Measurements from ENCODE around the gene ACTR1A.
A peak's percentile ranks its signal among the peaks of the same experiment; 100 is the strongest.
"Not testable (repeated sequence)": the region's sequence is repeated elsewhere in the genome, so short reads cannot be mapped to it uniquely, and the experiment has no call there.

The ACTR1A gene

GRCh38 chr10:102460836-102461186 is 41.7 kb downstream of the ACTR1A start:
- H3K27ac ChIP-seq: no peak overlapping the region
- H3K36me3 ChIP-seq (ENCODE audit: insufficient read depth, low read length): no peaks in the 10 kb centered on the region
- no peak overlapping the region for H3K9ac ChIP-seq (ENCODE audit: insufficient read length)
- no peaks in the 10 kb centered on the region for H3K9me3 ChIP-seq (ENCODE audit: low read depth, low read length)
- H3K4me3 ChIP-seq: peak overlapping the region; percentile 80
- TF ChIP-seq EZH2 (IDR thresholded peaks at IDR 0.05) (no peak), POLR2AphosphoS5 (IDR thresholded peaks at IDR 0.05; ENCODE audit: borderline replicate concordance, low read depth, low read length) (no peak), FOXP2 (optimal IDR thresholded peaks at IDR 0.05; ENCODE audit: control extremely low read depth, extremely low read length, insufficient read depth) (no peak)
- no peak for DNase-seq (ENCODE audit: low read depth, low spot score)

- no peak overlapping the region for H3K4me3 ChIP-seq
- H3K27ac ChIP-seq: no peak overlapping the region
- no peak for DNase-seq (ENCODE audit: low read depth, low spot score)
- no peaks in the 10 kb centered on the region for H3K9me3 ChIP-seq (ENCODE audit: low read depth, low read length)
- TF ChIP-seq POLR2AphosphoS5 (IDR thresholded peaks at IDR 0.05; ENCODE audit: borderline replicate concordance, low read depth, low read length) (no peak), FOXP2 (optimal IDR thresholded peaks at IDR 0.05; ENCODE audit: control extremely low read depth, extremely low read length, insufficient read depth) (no peak), EZH2 (IDR thresholded peaks at IDR 0.05) (no peak)
- no peak overlapping the region for H3K9ac ChIP-seq (ENCODE audit: insufficient read length)
- H3K36me3 ChIP-seq (ENCODE audit: insufficient read depth, low read length): no peaks in the 10 kb centered on the region
Observed at GRCh38 chr10:102458656-102459055, 43.9 kb downstream of the ACTR1A start.

- Histone ChIP-seq H3K27ac (no peak overlapping the region), H3K4me3 (no peak overlapping the region)
- TF ChIP-seq POLR2AphosphoS5 (IDR thresholded peaks at IDR 0.05; ENCODE audit: borderline replicate concordance, low read depth, low read length): no peak
- TF ChIP-seq FOXP2 (optimal IDR thresholded peaks at IDR 0.05; ENCODE audit: control extremely low read depth, extremely low read length, insufficient read depth): no peak
- TF ChIP-seq EZH2 (IDR thresholded peaks at IDR 0.05): no peak
Observed at GRCh38 chr10:102457591-102458150, 44.8 kb downstream of the ACTR1A start.

DNA sequence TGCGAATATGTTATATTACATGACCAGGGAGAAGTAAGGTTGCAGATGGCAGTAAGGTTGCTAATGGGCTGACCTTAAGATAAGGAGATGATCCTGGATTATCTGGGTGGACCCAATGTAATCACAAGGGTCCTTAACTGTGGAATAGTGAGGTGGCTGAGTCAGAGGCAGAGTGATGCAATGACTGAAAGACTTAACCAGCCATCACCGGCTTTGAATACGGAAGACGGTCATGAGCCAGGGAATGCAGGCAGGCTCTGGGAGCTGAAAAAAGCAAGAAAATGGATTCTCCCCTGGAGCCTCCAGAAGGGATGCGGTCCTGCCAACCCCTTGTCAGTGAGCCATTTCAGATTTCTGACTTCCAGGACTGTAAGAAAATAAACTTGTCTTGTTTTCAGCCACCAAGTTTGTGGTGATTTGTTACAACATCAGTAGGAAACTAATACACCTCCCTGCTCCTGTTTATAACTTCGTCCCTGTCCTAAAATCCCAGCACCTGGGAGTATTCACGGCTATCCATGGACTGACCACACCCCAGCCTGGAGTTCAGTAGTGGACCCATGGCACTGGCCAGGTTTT is 46.5 kb downstream of the ACTR1A start:
- TF ChIP-seq FOXP2 (optimal IDR thresholded peaks at IDR 0.05; ENCODE audit: control extremely low read depth, extremely low read length, insufficient read depth) (no peak), POLR2AphosphoS5 (IDR thresholded peaks at IDR 0.05; ENCODE audit: borderline replicate concordance, low read depth, low read length) (no peak), EZH2 (IDR thresholded peaks at IDR 0.05) (no peak)
- Histone ChIP-seq H3K9me3 (ENCODE audit: low read depth, low read length) (no peaks in the 10 kb centered on the region), H3K9ac (ENCODE audit: insufficient read length) (no peak overlapping the region), H3K4me3 (no peak overlapping the region), H3K36me3 (ENCODE audit: insufficient read depth, low read length) (no peaks in the 10 kb centered on the region), H3K27ac (peak overlapping the region; percentile 25; the same call in 1 of the 2 replicates)
- DNase-seq (ENCODE audit: low read depth, low spot score): no peak

More at GRCh38 chr10:102457591-102458150, 44.8 kb downstream of the ACTR1A start:
- DNase-seq (ENCODE audit: low read depth, low spot score): no peak
- Histone ChIP-seq H3K36me3 (ENCODE audit: insufficient read depth, low read length) (no peaks in the 10 kb centered on the region), H3K9me3 (ENCODE audit: low read depth, low read length) (no peaks in the 10 kb centered on the region), H3K9ac (ENCODE audit: insufficient read length) (no peak overlapping the region)

DNA sequence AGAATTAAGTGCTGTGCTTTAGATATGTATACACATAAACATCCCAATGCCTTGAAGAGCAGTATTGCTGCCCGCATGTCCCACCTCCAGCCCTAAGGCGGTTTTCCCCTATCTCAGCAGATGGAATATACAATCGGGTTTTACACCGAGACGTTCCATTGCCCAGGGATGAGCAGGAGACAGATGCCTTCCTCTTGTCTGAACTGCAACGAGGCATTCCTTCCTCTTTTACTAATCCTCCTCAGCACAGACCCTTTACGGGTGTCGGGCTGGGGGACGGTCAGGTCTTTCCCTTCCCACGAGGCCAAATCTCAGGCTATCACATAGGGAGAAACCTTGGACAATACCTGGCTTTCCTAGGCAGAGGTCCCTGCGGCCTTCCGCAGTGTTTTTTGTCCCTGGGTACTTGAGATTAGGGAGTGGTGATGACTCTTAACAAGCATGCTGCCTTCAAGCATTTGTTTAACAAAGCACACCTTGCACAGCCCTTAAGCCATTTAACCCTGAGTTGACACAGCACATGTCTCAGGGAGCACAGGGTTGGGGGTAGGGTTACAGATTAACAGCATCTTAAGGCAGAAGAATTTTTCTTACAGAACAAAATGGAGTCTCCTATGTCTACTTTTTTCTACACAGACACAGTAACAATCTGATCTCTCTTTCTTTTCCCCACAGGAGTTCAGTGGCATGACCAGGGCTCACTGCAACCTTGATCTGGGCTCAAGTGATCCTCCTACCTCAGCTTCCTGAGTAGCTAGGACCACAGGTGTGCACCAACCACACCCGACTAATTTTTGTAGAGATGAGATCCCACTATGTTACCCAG is 47.6 kb downstream of the ACTR1A start:
- H3K9ac ChIP-seq (ENCODE audit: insufficient read length); H3K27ac ChIP-seq; H3K4me3 ChIP-seq; H3K9me3 ChIP-seq (ENCODE audit: low read depth, low read length); H3K36me3 ChIP-seq (ENCODE audit: insufficient read depth, low read length); DNase-seq (ENCODE audit: low read depth, low spot score): not testable (repeated sequence)

- Histone ChIP-seq H3K36me3 (ENCODE audit: insufficient read depth, low read length) (no peaks in the 10 kb centered on the region), H3K9me3 (ENCODE audit: low read depth, low read length) (no peaks in the 10 kb centered on the region), H3K9ac (ENCODE audit: insufficient read length) (no peak overlapping the region), H3K27ac (no peak overlapping the region), H3K4me3 (no peak overlapping the region)
- TF ChIP-seq EZH2 (IDR thresholded peaks at IDR 0.05): no peak
- no peak for TF ChIP-seq POLR2AphosphoS5 (IDR thresholded peaks at IDR 0.05; ENCODE audit: borderline replicate concordance, low read depth, low read length)
- no peak for TF ChIP-seq FOXP2 (optimal IDR thresholded peaks at IDR 0.05; ENCODE audit: control extremely low read depth, extremely low read length, insufficient read depth)
- DNase-seq (ENCODE audit: low read depth, low spot score): no peak
Observed at GRCh38 chr10:102453502-102453901, 49.0 kb downstream of the ACTR1A start.

DNA sequence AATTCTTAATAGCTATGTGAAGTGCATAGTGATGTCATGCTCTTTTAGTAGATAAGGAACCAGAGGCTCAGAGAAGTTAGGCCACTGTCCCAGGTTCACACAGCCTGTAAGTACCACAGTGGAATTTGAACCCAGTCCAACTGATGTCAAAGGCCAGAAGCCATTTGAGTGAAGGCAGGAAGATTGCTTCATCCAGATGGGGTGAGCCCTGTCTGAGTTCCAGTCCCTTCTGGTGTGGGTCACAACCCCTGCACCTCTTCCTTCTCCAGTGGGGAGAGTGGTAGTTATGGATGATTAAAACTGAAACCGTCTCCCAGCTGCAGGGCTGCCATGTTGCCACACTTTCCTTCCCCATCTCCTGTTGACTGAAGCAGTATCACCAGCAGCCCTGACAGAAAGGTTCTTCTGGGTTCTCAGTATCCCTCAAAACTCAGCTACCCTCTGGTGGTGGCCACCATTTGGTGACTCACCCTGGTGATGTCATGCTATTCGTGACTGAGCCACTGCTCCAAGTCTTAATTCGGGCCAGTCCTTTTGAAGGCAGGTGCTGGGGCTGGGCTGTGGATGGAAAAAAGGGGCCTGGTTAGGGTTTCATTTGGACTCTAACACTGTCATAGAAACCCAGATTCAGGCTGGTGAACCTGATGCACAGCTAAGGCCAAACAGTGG is 49.7 kb downstream of the ACTR1A start:
- no peak overlapping the region for H3K9ac ChIP-seq (ENCODE audit: insufficient read length)
- no peak for TF ChIP-seq POLR2AphosphoS5 (IDR thresholded peaks at IDR 0.05; ENCODE audit: borderline replicate concordance, low read depth, low read length)
- no peak for TF ChIP-seq EZH2 (IDR thresholded peaks at IDR 0.05)
- no peak for TF ChIP-seq FOXP2 (optimal IDR thresholded peaks at IDR 0.05; ENCODE audit: control extremely low read depth, extremely low read length, insufficient read depth)
- DNase-seq (ENCODE audit: low read depth, low spot score): no peak

More for the DNA sequence above, 49.7 kb downstream of the ACTR1A start:
- no peaks in the 10 kb centered on the region for H3K9me3 ChIP-seq (ENCODE audit: low read depth, low read length)
- H3K4me3 ChIP-seq: no peak overlapping the region
- H3K36me3 ChIP-seq (ENCODE audit: insufficient read depth, low read length): no peaks in the 10 kb centered on the region
- no peak overlapping the region for H3K27ac ChIP-seq

Data from SK-N-MC (cell line).